Ishikawa (cell line): Measurements from ENCODE around the gene CCDC144A.

Source experiments
- CEBPB ChIP-seq: IDR thresholded peaks from 2 replicates; pipeline ENCODE4 v1.6.1; 2012
- CREB1 ChIP-seq: IDR thresholded peaks from 2 replicates; pipeline ENCODE4 v1.6.1; 2012; ENCODE audit warnings: low read depth
- EGR1 ChIP-seq: IDR thresholded peaks from 2 replicates; pipeline ENCODE4 v1.6.1; 2012
- EP300 ChIP-seq: IDR thresholded peaks from 2 replicates; pipeline ENCODE4 v1.6.1; 2012; ENCODE audit warnings: borderline replicate concordance
- TAF1 ChIP-seq: IDR thresholded peaks from 2 replicates; pipeline ENCODE4 v1.6.1; 2012; ENCODE audit warnings: low read depth, mild to moderate bottlenecking
- TF ChIP-seq, protein P1 (sequence below): IDR thresholded peaks from 2 replicates; pipeline ENCODE4 v1.6.1; 2012
- TF ChIP-seq, protein P2 (sequence below): IDR thresholded peaks from 2 replicates; pipeline ENCODE4 v1.6.1; 2012; ENCODE audit warnings: low read depth, mild to moderate bottlenecking

DNA sequence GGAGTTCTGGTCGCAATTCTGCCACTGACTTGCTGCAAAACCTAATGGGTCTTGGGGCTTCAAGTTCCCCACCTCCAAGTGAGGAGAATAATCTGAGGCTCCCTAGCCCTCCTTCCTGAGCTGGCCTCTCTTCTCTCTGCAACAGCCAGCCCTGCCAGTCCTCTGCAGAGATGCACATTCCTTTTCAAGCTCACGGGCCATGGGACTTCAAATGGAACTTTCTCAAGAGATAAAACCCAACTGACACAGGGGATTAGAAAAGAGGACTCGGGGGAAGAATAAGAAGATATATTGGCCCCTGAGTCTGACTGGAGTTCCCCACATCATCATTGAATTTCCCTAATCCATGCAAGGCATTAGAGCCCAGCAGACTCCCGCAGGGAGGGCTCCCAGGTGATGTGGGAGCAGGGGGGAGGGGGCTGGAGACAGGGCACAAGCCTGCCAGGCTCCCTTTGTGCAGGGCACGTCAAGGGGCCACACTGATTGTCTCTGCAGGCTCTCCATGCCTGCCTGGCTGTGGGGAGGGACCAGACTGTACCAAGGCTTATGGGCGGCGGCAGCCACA is 131.0 kb downstream of the CCDC144A start:
- TF ChIP-seq TAF1: no peak
- TF ChIP-seq CREB1: no peak
- no peak for TF ChIP-seq CEBPB
- TF ChIP-seq EGR1: no peak
- no peak for TF ChIP-seq EP300
- TF ChIP-seq, protein P1, sequence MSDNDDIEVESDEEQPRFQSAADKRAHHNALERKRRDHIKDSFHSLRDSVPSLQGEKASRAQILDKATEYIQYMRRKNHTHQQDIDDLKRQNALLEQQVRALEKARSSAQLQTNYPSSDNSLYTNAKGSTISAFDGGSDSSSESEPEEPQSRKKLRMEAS: no peak
- TF ChIP-seq, protein P2, sequence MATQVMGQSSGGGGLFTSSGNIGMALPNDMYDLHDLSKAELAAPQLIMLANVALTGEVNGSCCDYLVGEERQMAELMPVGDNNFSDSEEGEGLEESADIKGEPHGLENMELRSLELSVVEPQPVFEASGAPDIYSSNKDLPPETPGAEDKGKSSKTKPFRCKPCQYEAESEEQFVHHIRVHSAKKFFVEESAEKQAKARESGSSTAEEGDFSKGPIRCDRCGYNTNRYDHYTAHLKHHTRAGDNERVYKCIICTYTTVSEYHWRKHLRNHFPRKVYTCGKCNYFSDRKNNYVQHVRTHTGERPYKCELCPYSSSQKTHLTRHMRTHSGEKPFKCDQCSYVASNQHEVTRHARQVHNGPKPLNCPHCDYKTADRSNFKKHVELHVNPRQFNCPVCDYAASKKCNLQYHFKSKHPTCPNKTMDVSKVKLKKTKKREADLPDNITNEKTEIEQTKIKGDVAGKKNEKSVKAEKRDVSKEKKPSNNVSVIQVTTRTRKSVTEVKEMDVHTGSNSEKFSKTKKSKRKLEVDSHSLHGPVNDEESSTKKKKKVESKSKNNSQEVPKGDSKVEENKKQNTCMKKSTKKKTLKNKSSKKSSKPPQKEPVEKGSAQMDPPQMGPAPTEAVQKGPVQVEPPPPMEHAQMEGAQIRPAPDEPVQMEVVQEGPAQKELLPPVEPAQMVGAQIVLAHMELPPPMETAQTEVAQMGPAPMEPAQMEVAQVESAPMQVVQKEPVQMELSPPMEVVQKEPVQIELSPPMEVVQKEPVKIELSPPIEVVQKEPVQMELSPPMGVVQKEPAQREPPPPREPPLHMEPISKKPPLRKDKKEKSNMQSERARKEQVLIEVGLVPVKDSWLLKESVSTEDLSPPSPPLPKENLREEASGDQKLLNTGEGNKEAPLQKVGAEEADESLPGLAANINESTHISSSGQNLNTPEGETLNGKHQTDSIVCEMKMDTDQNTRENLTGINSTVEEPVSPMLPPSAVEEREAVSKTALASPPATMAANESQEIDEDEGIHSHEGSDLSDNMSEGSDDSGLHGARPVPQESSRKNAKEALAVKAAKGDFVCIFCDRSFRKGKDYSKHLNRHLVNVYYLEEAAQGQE: no peak
